GM18511 (cell line): ENCODE data around the gene OR52N4.
"Not testable (repeated sequence)": the region's sequence is repeated elsewhere in the genome, so short reads cannot be mapped to it uniquely, and the experiment has no call there.

ENCODE experiments used
- ATAC-seq: cut with Tn5 transposase; IDR thresholded peaks from one replicate; pipeline ENCODE4 v1.9.1; 2021; ENCODE audit warnings: mild to moderate bottlenecking, moderate library complexity; ENCODE audit not compliant: unreplicated experiment

OR52N4 gene

GRCh38 chr11:5753943-5754342 lies at the start of gene OR52N4:
Gene OR52N4 (plus strand): TSS chr11:5754243. CDS start chr11:5754741, 498 bp downstream.
- no peak for ATAC-seq

GRCh38 chr11:5705688-5706087 lies 48.4 kb upstream of the OR52N4 start:
- ATAC-seq: no peak

- ATAC-seq: peak; percentile 64
Measured at GRCh38 chr11:5712507-5712906, 41.5 kb upstream of the OR52N4 start.

- no peak for ATAC-seq
Measured at GRCh38 chr11:5713695-5714094, 40.3 kb upstream of the OR52N4 start.

GRCh38 chr11:5716518-5716917 lies 37.5 kb upstream of the OR52N4 start:
- not testable (repeated sequence) for ATAC-seq

- no peak for ATAC-seq
Measured at GRCh38 chr11:5719703-5720495, 34.1 kb upstream of the OR52N4 start.

GRCh38 chr11:5722622-5723021 lies 31.4 kb upstream of the OR52N4 start:
- ATAC-seq: no peak

- ATAC-seq: no peak
Measured at GRCh38 chr11:5726351-5726750, 27.7 kb upstream of the OR52N4 start.

- no peak for ATAC-seq
Measured at GRCh38 chr11:5727691-5728090, 26.4 kb upstream of the OR52N4 start.

- ATAC-seq: no peak
Measured at GRCh38 chr11:5736396-5736795, 17.6 kb upstream of the OR52N4 start, which contains the start of gene OR56B1. Gene OR56B1 (plus strand): TSS chr11:5736448. CDS start chr11:5736517, 69 bp downstream.

- ATAC-seq: no peak
Measured at GRCh38 chr11:5737091-5737490, 17.0 kb upstream of the OR52N4 start.

GRCh38 chr11:5737670-5738392 lies 16.2 kb upstream of the OR52N4 start:
- no peak for ATAC-seq

GRCh38 chr11:5738431-5738830 lies 15.6 kb upstream of the OR52N4 start:
- no peak for ATAC-seq

- ATAC-seq: no peak
Measured at GRCh38 chr11:5746614-5747013, 7.4 kb upstream of the OR52N4 start.

- no peak for ATAC-seq
Measured at GRCh38 chr11:5749836-5750235, 4.2 kb upstream of the OR52N4 start.

- no peak for ATAC-seq
Measured at GRCh38 chr11:5767056-5767455, 13.0 kb downstream of the OR52N4 start.

- no peak for ATAC-seq
Measured at GRCh38 chr11:5783255-5783654, 29.2 kb downstream of the OR52N4 start, which contains the start of gene OR52N5. Gene OR52N5 (minus strand): TSS chr11:5783355. CDS start chr11:5778634, 4,721 bp downstream.

GRCh38 chr11:5791165-5791564 lies 37.1 kb downstream of the OR52N4 start, which contains the start of gene OR52N1:
Gene OR52N1 (minus strand): TSS chr11:5791265. CDS start chr11:5788816, 2,449 bp downstream.
- ATAC-seq: no peak

- no peak for ATAC-seq
Measured at GRCh38 chr11:5796541-5796940, 42.5 kb downstream of the OR52N4 start.

GRCh38 chr11:5803982-5804381 lies 49.9 kb downstream of the OR52N4 start:
- ATAC-seq: no peak
